Fibroblast of peridontal ligament (primary cell): ENCODE measurements around the gene ADGRA1.

Experiments used
- DNase-seq: peaks from one replicate; pipeline ENCODE4 v3.0.0-alpha.2; 2010; ENCODE audit errors: extremely low read depth

ADGRA1 gene

GRCh38 chr10:133094866-133095265 lies 7.1 kb downstream of the ADGRA1 start:
- no peak for DNase-seq

- no peak for DNase-seq
Measured at GRCh38 chr10:133095586-133095985, 7.9 kb downstream of the ADGRA1 start.

- no peak for DNase-seq
Measured at GRCh38 chr10:133096616-133097269, 9.0 kb downstream of the ADGRA1 start.

GRCh38 chr10:133097418-133097817 lies 9.7 kb downstream of the ADGRA1 start:
- DNase-seq = no peak

- DNase-seq = no peak
Measured at GRCh38 chr10:133097961-133098360, 10.2 kb downstream of the ADGRA1 start.

- DNase-seq = no peak
Measured at GRCh38 chr10:133098426-133099124, 10.9 kb downstream of the ADGRA1 start.

GRCh38 chr10:133099571-133099970 lies 11.8 kb downstream of the ADGRA1 start:
- DNase-seq = no peak

GRCh38 chr10:133100186-133100585 lies 12.5 kb downstream of the ADGRA1 start:
- no peak for DNase-seq

GRCh38 chr10:133100706-133101415 lies 13.1 kb downstream of the ADGRA1 start:
- DNase-seq = no peak

GRCh38 chr10:133101416-133101810 lies 13.7 kb downstream of the ADGRA1 start:
- DNase-seq = no peak

GRCh38 chr10:133102415-133103095 lies 14.8 kb downstream of the ADGRA1 start:
- no peak for DNase-seq

- no peak for DNase-seq
Measured at GRCh38 chr10:133103311-133103910, 15.7 kb downstream of the ADGRA1 start.

GRCh38 chr10:133104068-133104962 lies 16.6 kb downstream of the ADGRA1 start:
- DNase-seq = no peak

- no peak for DNase-seq
Measured at GRCh38 chr10:133104963-133105640, 17.4 kb downstream of the ADGRA1 start.

- no peak for DNase-seq
Measured at GRCh38 chr10:133105686-133106390, 18.1 kb downstream of the ADGRA1 start.

- no peak for DNase-seq
Measured at GRCh38 chr10:133106516-133106915, 18.8 kb downstream of the ADGRA1 start.

- DNase-seq = no peak
Measured at GRCh38 chr10:133107442-133107841, 19.7 kb downstream of the ADGRA1 start.

- DNase-seq = no peak
Measured at GRCh38 chr10:133109711-133110110, 22.0 kb downstream of the ADGRA1 start.

- DNase-seq = no peak
Measured at GRCh38 chr10:133110133-133110532, 22.4 kb downstream of the ADGRA1 start.
